A549 (cell line): ENCODE measurements around the gene PDPK1.

Source experiments
- CTCF ChIP-seq: fragments of >200 bp; sonication (Bioruptor Twin); formaldehyde crosslinking; IDR thresholded peaks from 3 replicates; pipeline ENCODE4 v1.5.1; 2016
- HOXA7 ChIP-seq: fragments of 250-450 bp; sonication (Bioruptor Pico); IDR thresholded peaks from 2 replicates; pipeline ENCODE4 v1.5.0; 2020; ENCODE audit warnings: mild to moderate bottlenecking, moderate library complexity
- JUN ChIP-seq, 2 experiments: fragments of >200 bp; sonication (Bioruptor Twin); formaldehyde crosslinking; IDR thresholded peaks; 2 replicates in 1 of 2; 3 replicates in 1 of 2; pipeline ENCODE4 v1.6.1; 2016 to 2017
- MYC ChIP-seq: IDR thresholded peaks from 2 replicates; pipeline ENCODE4 v1.6.1; 2012; ENCODE audit warnings: mild to moderate bottlenecking, inconsistent platforms, low read length, improper control_type of control experiment, borderline replicate concordance
- POLR2A ChIP-seq: IDR thresholded peaks from 2 replicates; pipeline ENCODE4 v1.6.1; 2012; ENCODE audit warnings: mild to moderate bottlenecking, low read length
- RAD21 ChIP-seq, 2 experiments: fragments of >200 bp in 1 of 2; sonication (Bioruptor Twin) in 1 of 2; formaldehyde crosslinking in 1 of 2; IDR thresholded peaks in 1 of 2; conservative IDR thresholded peaks in 1 of 2; 2 replicates in 1 of 2; 3 replicates in 1 of 2; pipeline ENCODE4 v1.6.1; 2012 to 2018; ENCODE audit warnings: inconsistent platforms in 1 of 2
- RNF2 ChIP-seq: fragments of 200-600 bp; sonication (generic); IDR thresholded peaks from 2 replicates; pipeline ENCODE4 v1.6.1; 2016; ENCODE audit warnings: low read depth, mild to moderate bottlenecking, antibody characterized with exemption, moderate library complexity, borderline replicate concordance
- SREBF2 ChIP-seq: fragments of 450-650 bp; IDR thresholded peaks from 2 replicates; pipeline ENCODE4 v1.6.1; 2014; ENCODE audit warnings: mild to moderate bottlenecking, moderate library complexity
- ZC3H11A ChIP-seq: fragments of 450-650 bp; IDR thresholded peaks from 2 replicates; pipeline ENCODE4 v1.6.1; 2014; ENCODE audit warnings: antibody characterized with exemption, mild to moderate bottlenecking

GRCh38 chr16:2597560-2597902 lies 59.7 kb downstream of the PDPK1 start:
- TF ChIP-seq CTCF, result no peak
- no peak for TF ChIP-seq MYC
- TF ChIP-seq POLR2A, result no peak
- TF ChIP-seq RNF2, result no peak
- no peak for TF ChIP-seq JUN (IDR thresholded peaks at IDR 0.05)
- TF ChIP-seq SREBF2, result no peak
- no peak for TF ChIP-seq HOXA7 (CRISPR knock-in tag)
- no peak for TF ChIP-seq ZC3H11A
- TF ChIP-seq RAD21 (conservative IDR thresholded peaks at IDR 0.05 in 1 of 2, IDR thresholded peaks at IDR 0.05 in 1 of 2), result no peak
